HG02884 (cell line): ENCODE results near the gene LEF1.

Experiments used
- ATAC-seq: cut with Tn5 transposase; IDR thresholded peaks from one replicate; pipeline ENCODE4 v1.9.1; 2021; ENCODE audit warnings: mild to moderate bottlenecking, moderate library complexity; ENCODE audit not compliant: unreplicated experiment

LEF1 gene

GRCh38 chr4:108115168-108115526, 53.6 kb downstream of the LEF1 start:
- ATAC-seq: no peak

- ATAC-seq: no peak
These were observed 54.2 kb downstream of the LEF1 start for GRCh38 chr4:108114503-108114902.

GRCh38 chr4:108113229-108113628, 55.5 kb downstream of the LEF1 start:
- no peak for ATAC-seq

- no peak for ATAC-seq
These were observed 57.0 kb downstream of the LEF1 start for GRCh38 chr4:108111781-108112180.

- no peak for ATAC-seq
These were observed 58.3 kb downstream of the LEF1 start for GRCh38 chr4:108110450-108110849.

- ATAC-seq: peak; percentile 80
These were observed 58.7 kb downstream of the LEF1 start for GRCh38 chr4:108109997-108110416.

- ATAC-seq: no peak
These were observed 59.6 kb downstream of the LEF1 start for GRCh38 chr4:108109111-108109510.

GRCh38 chr4:108107729-108108382, 60.9 kb downstream of the LEF1 start:
- no peak for ATAC-seq

GRCh38 chr4:108107101-108107500, 61.6 kb downstream of the LEF1 start:
- no peak for ATAC-seq

- ATAC-seq: no peak
These were observed 62.5 kb downstream of the LEF1 start for GRCh38 chr4:108106186-108106585.

- no peak for ATAC-seq
These were observed 65.5 kb downstream of the LEF1 start for GRCh38 chr4:108103099-108103862.

GRCh38 chr4:108100827-108101226, 67.9 kb downstream of the LEF1 start:
- ATAC-seq: no peak

- no peak for ATAC-seq
These were observed 68.9 kb downstream of the LEF1 start for GRCh38 chr4:108099838-108100237.

GRCh38 chr4:108097990-108098553, 70.7 kb downstream of the LEF1 start:
- no peak for ATAC-seq

GRCh38 chr4:108094923-108095482, 73.7 kb downstream of the LEF1 start:
- ATAC-seq: no peak

- ATAC-seq: no peak
These were observed 74.6 kb downstream of the LEF1 start for GRCh38 chr4:108094131-108094530.

- no peak for ATAC-seq
These were observed 76.4 kb downstream of the LEF1 start for GRCh38 chr4:108092288-108092687.

GRCh38 chr4:108087293-108087967, 81.3 kb downstream of the LEF1 start:
- ATAC-seq: no peak

- no peak for ATAC-seq
These were observed 87.5 kb downstream of the LEF1 start for GRCh38 chr4:108081256-108081655.

GRCh38 chr4:108080747-108081146, 88.0 kb downstream of the LEF1 start:
- no peak for ATAC-seq

GRCh38 chr4:108078024-108078733, 90.6 kb downstream of the LEF1 start:
- ATAC-seq: no peak
